K562 (cell line): ENCODE data around the gene SCRN1. TPM values are rescaled to one million over a fixed set of nuclear protein-coding genes. Genes with fewer than 3 reads are reported as not detected.

Experiments used
- BRF1 ChIP-seq: IDR thresholded peaks from 3 replicates; pipeline ENCODE4 v1.6.1; 2011; ENCODE audit warnings: borderline replicate concordance, mild to moderate bottlenecking; ENCODE audit not compliant: insufficient read length; ENCODE audit errors: extremely low read depth
- CHD1 ChIP-seq: fragments of 200-600 bp; sonication (generic); IDR thresholded peaks from one replicate; pipeline ENCODE4 v1.6.1; 2012; ENCODE audit warnings: mild to moderate bottlenecking, moderate library complexity, low read length, inconsistent platforms
- CSDE1 ChIP-seq, 2 experiments: fragments of 450-650 bp; IDR thresholded peaks; 2 replicates each; pipeline ENCODE4 v1.6.1; 2016; ENCODE audit warnings: mild to moderate bottlenecking in 1 of 2
- FOXJ2 ChIP-seq: fragments of 200-800 bp; sonication (Bioruptor generic); IDR thresholded peaks from 2 replicates; pipeline ENCODE4 v1.6.1; 2016; ENCODE audit warnings: missing genetic modification characterization, missing compliant biosample characterization
- HMBOX1 ChIP-seq: sonication (generic); IDR thresholded peaks from 2 replicates; pipeline ENCODE4 v1.6.1; 2016
- IRF9 ChIP-seq: fragments of 450-650 bp; IDR thresholded peaks from 2 replicates; pipeline ENCODE4 v1.6.1; 2016; ENCODE audit warnings: missing biosample characterization, missing genetic modification characterization
- MCM7 ChIP-seq, 2 experiments: fragments of 450-650 bp; IDR thresholded peaks; 2 replicates each; pipeline ENCODE4 v1.6.1; 2016 to 2018
- MLX ChIP-seq, 2 experiments: fragments of 450-650 bp in 1 of 2; sonication (generic) in 1 of 2; formaldehyde crosslinking; conservative IDR thresholded peaks; 2 replicates each; pipeline versions ENCODE4 v1.4.0 to v1.8.1; 2020 to 2022; ENCODE audit warnings: mild to moderate bottlenecking in 1 of 2, missing genetic modification reagents in 1 of 2
- NFIX ChIP-seq: fragments of 250-450 bp; sonication (Bioruptor Pico); IDR thresholded peaks from 2 replicates; pipeline ENCODE4 v1.4.0; 2020; ENCODE audit warnings: low read depth, mild to moderate bottlenecking, moderate library complexity
- POLR2H ChIP-seq: IDR thresholded peaks from 2 replicates; pipeline ENCODE4 v1.6.1; 2016; ENCODE audit warnings: missing genetic modification characterization, low read depth, mild to moderate bottlenecking, control low read depth, missing compliant biosample characterization, moderate library complexity
- RNF219 ChIP-seq: fragments of 250-450 bp; sonication (Bioruptor Pico); IDR thresholded peaks from 2 replicates; pipeline ENCODE4 v1.5.0; 2022; ENCODE audit warnings: mild to moderate bottlenecking
- SPI1 ChIP-seq: IDR thresholded peaks from 2 replicates; pipeline ENCODE4 v1.6.1; 2011; ENCODE audit warnings: low read depth, low read length, control low read depth, borderline replicate concordance
- SUPT5H ChIP-seq: fragments of 450-650 bp; IDR thresholded peaks from 2 replicates; pipeline ENCODE4 v1.6.1; 2016
- TFAM ChIP-seq: fragments of 250-450 bp; sonication (Bioruptor Pico); conservative IDR thresholded peaks from 2 replicates; pipeline ENCODE4 v1.5.0; 2021; ENCODE audit warnings: mild to moderate bottlenecking, moderate library complexity
- ZBED1 ChIP-seq: IDR thresholded peaks from 2 replicates; pipeline ENCODE4 v1.6.1; 2014
- ZBTB49 ChIP-seq: sonication (generic); formaldehyde crosslinking; IDR thresholded peaks from 2 replicates; pipeline ENCODE4 v1.8.0; 2022; ENCODE audit warnings: missing genetic modification reagents, mild to moderate bottlenecking, borderline replicate concordance
- ZC3H11A ChIP-seq: IDR thresholded peaks from 2 replicates; pipeline ENCODE4 v1.6.1; 2012; ENCODE audit warnings: low read depth, low read length, improper control_type of control experiment
- ZC3H4 ChIP-seq: sonication (generic); formaldehyde crosslinking; IDR thresholded peaks from 2 replicates; pipeline ENCODE4 v1.9.0; 2021; ENCODE audit warnings: missing genetic modification reagents, borderline replicate concordance
- ZKSCAN1 ChIP-seq: fragments of 150-350 bp; IDR thresholded peaks from 2 replicates; pipeline ENCODE4 v1.6.1; 2016; ENCODE audit warnings: low read depth, low read length
- ZNF24 ChIP-seq: fragments of 450-650 bp; IDR thresholded peaks from 2 replicates; pipeline ENCODE4 v1.6.1; 2016
- ZNF282 ChIP-seq: sonication (generic); formaldehyde crosslinking; IDR thresholded peaks from 2 replicates; pipeline ENCODE4 v1.8.1; 2023; ENCODE audit warnings: missing genetic modification reagents
- ZNF384 ChIP-seq: IDR thresholded peaks from 2 replicates; pipeline ENCODE4 v1.6.1; 2012; ENCODE audit warnings: low read depth, low read length, improper control_type of control experiment
- polyA plus RNA-seq, 8 experiments: library from polyadenylated mRNA; depleted of rRNA in 4 of 8; stranded (reverse) in 5 of 8; unstranded in 3 of 8; fragments of >200 nt; fragmentation: Nextera tagmentation in 2 of 8; fragmentation: Illumina TruSeq in 1 of 8; extraction: Ambion mirVana in 2 of 8; extraction: Trizol in 1 of 8; gene quantifications; 2 replicates each; pipeline versions ENCODE4 v1.2.1 to v1.2.3, GENCODE V29; 2011 to 2014; ENCODE audit warnings: inconsistent platforms in 1 of 8, missing spikeins in 1 of 8
- total RNA-seq, 7 experiments: library from RNA; depleted of rRNA in 6 of 7; stranded (reverse); fragments of >200 nt in 6 of 7; fragmentation: Illumina TruSeq in 2 of 7; extraction: Trizol in 2 of 7; gene quantifications; 2 replicates each; pipeline versions ENCODE4 v1.2.1 to v1.2.3, GENCODE V29; 2011 to 2021; ENCODE audit warnings: low replicate concordance in 1 of 7

SCRN1 gene
- total and polyA plus RNA-seq, 9 of the 15 experiments (the other 6 are each of a cell fraction or from before 2014, with no cell fraction given) = 0.13 to 1.4 (median 0.20) TPM

- TF ChIP-seq ZBTB49 (CRISPR knock-in tag) (no peak), ZNF384 (no peak), ZNF24 (no peak), ZBED1 (0 out of 2 replicates have a peak, but pooled peaks have one; percentile 53), SUPT5H (peak; percentile 83), HMBOX1 (peak; percentile 20; the same call in 1 of the 2 replicates), TFAM (no peak), ZC3H11A (no peak), SPI1 (no peak), NFIX (CRISPR knock-in tag) (no peak), CSDE1 (IDR thresholded peaks at IDR 0.05) (0 out of 4 replicates have a peak, but pooled peaks of 1 of the 2 experiments have one; percentile 31), MCM7 (IDR thresholded peaks at IDR 0.05) (no peak), RNF219 (CRISPR knock-in tag) (no peak), BRF1 (no peak), FOXJ2 (0 out of 2 replicates have a peak, but pooled peaks have one; percentile 4), CHD1 (no peak), ZC3H4 (CRISPR knock-in tag) (no peak), POLR2H (tag) (peak; percentile 82), MLX (CRISPR knock-in tag; conservative IDR thresholded peaks at IDR 0.05) (no peak), IRF9 (tag) (no peak), ZNF282 (CRISPR knock-in tag) (no peak), ZKSCAN1 (no peak)
Observed at GRCh38 chr7:30026229-30027064, 36.8 kb upstream of the SCRN1 start, which contains the start of gene FKBP14 (continued).
